Subcutaneous adipose tissue (tissue), 4 donors: ENCODE measurements around the gene MAP1B. TPM values are rescaled to one million over a fixed set of nuclear protein-coding genes. Genes with fewer than 3 reads are reported as not detected.

Source experiments
- total RNA-seq, 4 donors: library from RNA; depleted of rRNA; stranded (reverse); fragments of >200 nt; gene quantifications; one replicate each; pipeline ENCODE4 v1.1.0, GENCODE V29; 2016
- TF ChIP-seq, protein P1 (sequence below): fragments of 450-650 bp; IDR thresholded peaks from one replicate; pipeline ENCODE4 v1.5.1; 2016; ENCODE audit warnings: low read depth, mild to moderate bottlenecking, control low read depth, antibody characterized with exemption, moderate library complexity

The MAP1B gene
- total RNA-seq, 4 donors from 2014 or later = 174 to 1,477 (median 584) TPM

DNA sequence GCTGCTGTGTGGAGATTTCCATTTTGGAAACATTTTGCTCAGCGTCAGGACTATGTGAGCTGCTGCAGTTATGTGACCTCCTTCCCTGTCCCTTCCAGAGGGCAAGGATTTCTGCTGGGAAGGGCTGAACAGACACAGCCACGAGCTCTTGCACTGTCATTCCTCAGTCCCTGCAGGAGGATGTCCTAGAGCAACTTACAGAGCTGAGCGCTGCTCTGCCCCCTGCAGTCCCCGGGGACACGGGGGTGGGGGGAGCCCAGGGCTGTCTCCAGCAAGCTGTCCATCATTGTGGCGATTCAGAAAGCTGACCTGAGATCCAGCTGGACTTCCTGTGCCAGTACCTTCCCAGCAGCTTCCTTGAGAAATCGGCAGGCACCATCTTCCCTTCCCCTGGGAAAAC, 28.0 kb upstream of the MAP1B start:
- TF ChIP-seq, protein P1, sequence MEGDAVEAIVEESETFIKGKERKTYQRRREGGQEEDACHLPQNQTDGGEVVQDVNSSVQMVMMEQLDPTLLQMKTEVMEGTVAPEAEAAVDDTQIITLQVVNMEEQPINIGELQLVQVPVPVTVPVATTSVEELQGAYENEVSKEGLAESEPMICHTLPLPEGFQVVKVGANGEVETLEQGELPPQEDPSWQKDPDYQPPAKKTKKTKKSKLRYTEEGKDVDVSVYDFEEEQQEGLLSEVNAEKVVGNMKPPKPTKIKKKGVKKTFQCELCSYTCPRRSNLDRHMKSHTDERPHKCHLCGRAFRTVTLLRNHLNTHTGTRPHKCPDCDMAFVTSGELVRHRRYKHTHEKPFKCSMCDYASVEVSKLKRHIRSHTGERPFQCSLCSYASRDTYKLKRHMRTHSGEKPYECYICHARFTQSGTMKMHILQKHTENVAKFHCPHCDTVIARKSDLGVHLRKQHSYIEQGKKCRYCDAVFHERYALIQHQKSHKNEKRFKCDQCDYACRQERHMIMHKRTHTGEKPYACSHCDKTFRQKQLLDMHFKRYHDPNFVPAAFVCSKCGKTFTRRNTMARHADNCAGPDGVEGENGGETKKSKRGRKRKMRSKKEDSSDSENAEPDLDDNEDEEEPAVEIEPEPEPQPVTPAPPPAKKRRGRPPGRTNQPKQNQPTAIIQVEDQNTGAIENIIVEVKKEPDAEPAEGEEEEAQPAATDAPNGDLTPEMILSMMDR = no peak

GRCh38 chr5:72082048-72082447, 25.2 kb upstream of the MAP1B start:
- TF ChIP-seq, protein P1 = no peak

GRCh38 chr5:72084876-72085275, 22.4 kb upstream of the MAP1B start:
- TF ChIP-seq, protein P1 = no peak

GRCh38 chr5:72085319-72085718, 22.0 kb upstream of the MAP1B start:
- TF ChIP-seq, protein P1 = no peak

DNA sequence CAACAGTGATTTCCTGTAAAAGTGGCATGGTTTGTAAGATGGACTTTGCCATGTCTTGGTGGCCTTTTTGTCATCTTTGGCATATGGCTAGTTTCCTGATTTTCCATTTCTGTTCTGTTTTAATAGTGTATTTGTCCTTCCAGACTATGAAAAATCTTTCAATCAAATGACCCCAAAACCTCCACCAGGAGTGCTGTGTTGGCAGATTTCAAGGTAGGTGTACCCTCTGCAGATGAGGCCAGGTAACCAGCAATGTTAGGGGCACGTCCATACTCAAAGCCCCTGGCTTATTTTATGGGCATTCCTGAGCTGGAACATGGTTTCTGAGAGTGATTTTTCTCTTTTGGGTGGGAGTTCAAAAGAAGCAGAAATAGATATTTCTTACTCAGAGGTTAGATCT, 15.2 kb upstream of the MAP1B start:
- TF ChIP-seq, protein P1 = no peak

- TF ChIP-seq, protein P1 = no peak
These were observed 14.1 kb upstream of the MAP1B start for GRCh38 chr5:72093217-72093616.

DNA sequence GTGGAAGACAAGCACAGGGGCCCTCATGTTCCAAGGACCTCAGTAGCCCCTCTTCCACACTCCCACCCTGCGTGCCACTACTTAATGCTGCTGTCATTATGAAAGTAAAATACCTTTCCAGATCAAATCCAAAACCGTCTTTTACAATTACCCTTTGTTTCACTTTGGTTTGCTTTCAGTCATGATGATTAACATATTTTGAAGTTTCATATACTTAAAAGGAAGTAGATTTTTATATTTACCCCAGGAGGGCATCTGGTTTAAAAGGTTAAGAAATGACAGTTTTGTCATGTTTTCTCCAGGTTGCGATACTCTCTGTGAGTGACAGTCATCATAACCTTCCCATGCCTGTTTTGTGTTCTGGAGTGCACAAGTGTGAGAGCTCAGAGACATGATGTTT, 13.5 kb upstream of the MAP1B start:
- TF ChIP-seq, protein P1 = no peak
